OCI-LY3 (cell line): ENCODE results near the gene RUBCN.

Source experiments
- H2AFZ ChIP-seq: fragments of 200-600, 300-600 bp; shearing (Covaris generic); 2 replicates; pipeline ENCODE4 v1.6.0; 2014; ENCODE audit warnings: antibody characterized with exemption, low read depth, low read length
- H3K27ac ChIP-seq: fragments of 200-600, 300-600 bp; sonication (generic); 2 replicates; pipeline ENCODE4 v1.5.1; 2014; ENCODE audit warnings: mild to moderate bottlenecking, low read length, moderate library complexity, mixed read lengths
- H3K27me3 ChIP-seq: fragments of 200-600, 300-600 bp; sonication (generic); 2 replicates; pipeline ENCODE4 v1.6.1; 2014; ENCODE audit warnings: low read depth, low read length, mixed read lengths
- H3K36me3 ChIP-seq: fragments of 200-600, 300-600 bp; sonication (generic); replicated peaks from 2 replicates; pipeline ENCODE3; 2014; ENCODE audit warnings: low read depth, low read length, mixed read lengths
- H3K4me1 ChIP-seq: fragments of 300-600, 200-600 bp; sonication (generic); 2 replicates; pipeline ENCODE4 v1.6.1; 2014; ENCODE audit warnings: low read length, mixed read lengths
- H3K4me2 ChIP-seq: fragments of 200-600, 300-600 bp; sonication (generic); 2 replicates; pipeline ENCODE4 v1.6.1; 2014; ENCODE audit warnings: low read length, mixed read lengths
- H3K4me3 ChIP-seq: fragments of 300-600, 200-600 bp; sonication (generic); 2 replicates; pipeline ENCODE4 v1.5.1; 2014; ENCODE audit warnings: antibody characterized with exemption, mild to moderate bottlenecking, low read length, moderate library complexity
- H3K79me2 ChIP-seq: fragments of 300-600, 200-600 bp; shearing (Covaris generic); 2 replicates; pipeline ENCODE4 v1.6.1; 2014; ENCODE audit warnings: mild to moderate bottlenecking, low read length, mixed read lengths
- H3K9ac ChIP-seq: fragments of 300-600, 200-600 bp; shearing (Covaris generic); 2 replicates; pipeline ENCODE4 v1.6.0; 2014; ENCODE audit warnings: mild to moderate bottlenecking, low read length, moderate library complexity
- H3K9me3 ChIP-seq: fragments of 200-600, 300-600 bp; shearing (Covaris generic); 2 replicates; pipeline ENCODE4 v1.6.1; 2014; ENCODE audit warnings: low read length, mixed read lengths; ENCODE audit not compliant: insufficient read depth
- H4K20me1 ChIP-seq: fragments of 200-600, 300-600 bp; sonication (generic); 2 replicates; pipeline ENCODE4 v1.6.1; 2016; ENCODE audit warnings: low read length, mixed read lengths; ENCODE audit not compliant: insufficient read depth
- EZH2phosphoT487 ChIP-seq: fragments of 200-600 bp; shearing (Covaris generic); IDR thresholded peaks from 2 replicates; pipeline ENCODE4 v1.6.1; 2018; ENCODE audit warnings: antibody characterized with exemption, mixed run types, low read depth
- TF ChIP-seq, protein P1 (sequence below): fragments of 200-600, 300-600 bp; sonication (generic); IDR thresholded peaks from 2 replicates; pipeline ENCODE4 v1.5.1; 2014; ENCODE audit warnings: antibody characterized with exemption, low read length, low read depth

Gene RUBCN

DNA sequence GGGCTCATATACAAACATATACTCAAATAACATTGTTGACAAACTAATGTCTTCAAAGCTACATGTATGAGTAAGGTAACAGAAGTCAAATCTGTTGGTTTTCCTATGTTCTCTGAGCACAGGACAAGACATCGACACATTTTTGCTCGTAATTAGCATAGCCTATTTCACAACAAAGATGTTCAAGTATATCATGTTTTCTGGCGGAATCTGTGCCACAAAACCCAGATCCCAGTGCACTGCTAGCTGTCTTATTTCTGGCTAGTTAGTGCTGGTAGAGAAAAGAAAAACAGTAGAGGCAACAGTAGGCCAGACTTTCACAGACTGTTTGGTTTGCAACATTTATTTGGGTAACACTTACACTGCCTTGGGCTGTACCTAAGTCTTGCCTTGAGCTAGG is 51.2 kb downstream of the RUBCN start:
- no peaks in the 10 kb centered on the region for H3K9me3 ChIP-seq
- H3K4me3 ChIP-seq, result no peak overlapping the region
- no peaks in the 10 kb centered on the region for H4K20me1 ChIP-seq
- H3K4me1 ChIP-seq, result peaks cover 7% of the 10 kb centered on the region
- no peak overlapping the region for H3K27ac ChIP-seq
- no peak overlapping the region for H3K9ac ChIP-seq
- no peak overlapping the region for H2AFZ ChIP-seq
- no peaks in the 10 kb centered on the region for H3K27me3 ChIP-seq
- H3K4me2 ChIP-seq, result no peak overlapping the region
- H3K79me2 ChIP-seq, result no peaks in the 10 kb centered on the region
- no peak for TF ChIP-seq EZH2phosphoT487
- TF ChIP-seq, protein P1, sequence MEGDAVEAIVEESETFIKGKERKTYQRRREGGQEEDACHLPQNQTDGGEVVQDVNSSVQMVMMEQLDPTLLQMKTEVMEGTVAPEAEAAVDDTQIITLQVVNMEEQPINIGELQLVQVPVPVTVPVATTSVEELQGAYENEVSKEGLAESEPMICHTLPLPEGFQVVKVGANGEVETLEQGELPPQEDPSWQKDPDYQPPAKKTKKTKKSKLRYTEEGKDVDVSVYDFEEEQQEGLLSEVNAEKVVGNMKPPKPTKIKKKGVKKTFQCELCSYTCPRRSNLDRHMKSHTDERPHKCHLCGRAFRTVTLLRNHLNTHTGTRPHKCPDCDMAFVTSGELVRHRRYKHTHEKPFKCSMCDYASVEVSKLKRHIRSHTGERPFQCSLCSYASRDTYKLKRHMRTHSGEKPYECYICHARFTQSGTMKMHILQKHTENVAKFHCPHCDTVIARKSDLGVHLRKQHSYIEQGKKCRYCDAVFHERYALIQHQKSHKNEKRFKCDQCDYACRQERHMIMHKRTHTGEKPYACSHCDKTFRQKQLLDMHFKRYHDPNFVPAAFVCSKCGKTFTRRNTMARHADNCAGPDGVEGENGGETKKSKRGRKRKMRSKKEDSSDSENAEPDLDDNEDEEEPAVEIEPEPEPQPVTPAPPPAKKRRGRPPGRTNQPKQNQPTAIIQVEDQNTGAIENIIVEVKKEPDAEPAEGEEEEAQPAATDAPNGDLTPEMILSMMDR, result no peak
- peaks cover 67% of the 10 kb centered on the region for H3K36me3 ChIP-seq

DNA sequence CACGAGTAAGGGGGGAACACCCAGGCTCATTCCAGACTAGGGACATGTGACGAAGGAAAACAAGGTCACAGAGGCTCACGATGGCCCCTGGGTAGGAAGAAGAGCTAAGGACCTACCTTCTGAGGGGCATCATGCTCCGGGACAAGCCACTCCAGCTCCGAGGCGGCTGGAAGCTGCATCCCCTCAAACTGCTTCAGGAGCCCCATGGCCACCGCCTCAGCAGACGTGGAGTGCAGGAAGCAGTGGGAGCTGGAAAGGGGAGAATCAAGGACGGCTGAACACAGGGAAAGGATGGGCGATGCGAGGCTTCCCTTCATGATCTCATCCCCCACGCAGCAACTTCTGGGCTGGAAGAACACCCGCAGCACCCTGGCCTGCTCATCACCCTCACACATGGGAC is 53.5 kb downstream of the RUBCN start:
- H3K27me3 ChIP-seq, result no peaks in the 10 kb centered on the region
- no peak overlapping the region for H3K27ac ChIP-seq
- H4K20me1 ChIP-seq, result no peaks in the 10 kb centered on the region
- no peak overlapping the region for H3K4me2 ChIP-seq
- no peak overlapping the region for H2AFZ ChIP-seq
- H3K4me1 ChIP-seq, result peaks cover 7% of the 10 kb centered on the region
- no peaks in the 10 kb centered on the region for H3K79me2 ChIP-seq
- H3K9me3 ChIP-seq, result no peaks in the 10 kb centered on the region
- H3K36me3 ChIP-seq, result peaks cover 63% of the 10 kb centered on the region
- no peak for TF ChIP-seq EZH2phosphoT487
- TF ChIP-seq, protein P1, result no peak
- no peak overlapping the region for H3K4me3 ChIP-seq
- no peak overlapping the region for H3K9ac ChIP-seq

DNA sequence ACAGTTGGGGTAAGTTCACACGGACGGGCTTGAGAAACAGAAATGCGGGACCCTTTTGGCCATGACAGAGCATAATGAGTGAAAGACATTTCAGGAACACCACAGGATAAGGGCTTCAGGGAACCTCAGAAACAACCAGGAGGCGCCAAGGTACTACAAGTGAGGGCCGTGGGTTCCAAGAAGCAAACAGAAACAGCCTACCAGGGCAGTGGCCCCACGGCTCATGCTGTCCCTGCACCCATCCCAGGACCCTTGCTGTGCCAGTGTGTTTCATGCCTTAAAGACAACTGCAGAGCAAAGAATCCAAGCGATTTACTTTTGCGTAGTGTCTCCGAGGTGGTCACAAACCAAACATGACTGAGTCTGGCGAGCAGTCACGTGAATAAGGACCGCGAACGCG is 54.0 kb downstream of the RUBCN start:
- Histone ChIP-seq H2AFZ (no peak overlapping the region), H3K27me3 (no peaks in the 10 kb centered on the region), H3K36me3 (peaks cover 61% of the 10 kb centered on the region), H4K20me1 (no peaks in the 10 kb centered on the region), H3K27ac (no peak overlapping the region), H3K4me3 (no peak overlapping the region), H3K9me3 (no peaks in the 10 kb centered on the region), H3K4me2 (no peak overlapping the region), H3K4me1 (peaks cover 7% of the 10 kb centered on the region), H3K9ac (no peak overlapping the region), H3K79me2 (no peaks in the 10 kb centered on the region)
- no peak for TF ChIP-seq EZH2phosphoT487
- TF ChIP-seq, protein P1, result no peak

DNA sequence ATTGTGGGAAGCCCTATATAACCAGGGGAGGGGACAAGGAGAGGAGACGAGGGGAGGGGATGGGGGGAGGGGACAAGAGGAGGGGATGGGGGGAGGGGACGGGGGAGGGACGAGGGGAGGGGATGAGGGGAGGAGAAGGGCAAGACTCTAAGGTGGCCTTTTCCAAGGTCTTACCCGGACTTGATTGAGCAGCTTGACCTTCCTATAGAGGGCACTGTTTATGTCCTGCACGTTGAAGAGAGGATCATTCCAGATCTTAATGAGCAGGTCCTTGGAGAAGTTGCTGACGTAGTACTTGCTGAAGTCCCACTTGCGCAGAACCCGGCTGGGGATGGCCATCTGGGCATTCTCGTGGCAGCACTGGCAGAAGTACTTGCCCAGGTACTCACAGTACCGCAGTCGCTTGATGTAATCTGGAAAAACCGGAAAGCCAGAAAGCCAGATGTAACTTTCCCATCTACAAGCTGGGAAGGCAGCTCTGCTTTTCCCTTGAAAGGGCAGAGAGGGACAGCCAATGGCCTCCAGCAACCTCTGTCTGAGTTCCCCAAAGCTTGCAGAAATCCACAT is 55.7 kb downstream of the RUBCN start:
- H3K36me3 ChIP-seq, result peaks cover 54% of the 10 kb centered on the region
- H3K9ac ChIP-seq, result no peak overlapping the region
- H3K27ac ChIP-seq, result no peak overlapping the region
- H3K4me1 ChIP-seq, result no peaks in the 10 kb centered on the region
- no peak overlapping the region for H3K4me3 ChIP-seq
- TF ChIP-seq EZH2phosphoT487, result no peak
- TF ChIP-seq, protein P1, result no peak
- no peaks in the 10 kb centered on the region for H3K79me2 ChIP-seq
- no peaks in the 10 kb centered on the region for H4K20me1 ChIP-seq
- H2AFZ ChIP-seq, result no peak overlapping the region
- H3K27me3 ChIP-seq, result no peaks in the 10 kb centered on the region
- H3K9me3 ChIP-seq, result no peaks in the 10 kb centered on the region
- H3K4me2 ChIP-seq, result no peak overlapping the region
